Suppressor macrophage treated with lipopolysaccharide for 4 hours (primary cell): ENCODE results near the gene CNDP1.
"Not testable (repeated sequence)": the region's sequence is repeated elsewhere in the genome, so short reads cannot be mapped to it uniquely, and the experiment has no call there.

Experiments
- DNase-seq: peaks from one replicate; pipeline ENCODE4 v3.0.0-alpha.2; 2020

The CNDP1 gene

DNA sequence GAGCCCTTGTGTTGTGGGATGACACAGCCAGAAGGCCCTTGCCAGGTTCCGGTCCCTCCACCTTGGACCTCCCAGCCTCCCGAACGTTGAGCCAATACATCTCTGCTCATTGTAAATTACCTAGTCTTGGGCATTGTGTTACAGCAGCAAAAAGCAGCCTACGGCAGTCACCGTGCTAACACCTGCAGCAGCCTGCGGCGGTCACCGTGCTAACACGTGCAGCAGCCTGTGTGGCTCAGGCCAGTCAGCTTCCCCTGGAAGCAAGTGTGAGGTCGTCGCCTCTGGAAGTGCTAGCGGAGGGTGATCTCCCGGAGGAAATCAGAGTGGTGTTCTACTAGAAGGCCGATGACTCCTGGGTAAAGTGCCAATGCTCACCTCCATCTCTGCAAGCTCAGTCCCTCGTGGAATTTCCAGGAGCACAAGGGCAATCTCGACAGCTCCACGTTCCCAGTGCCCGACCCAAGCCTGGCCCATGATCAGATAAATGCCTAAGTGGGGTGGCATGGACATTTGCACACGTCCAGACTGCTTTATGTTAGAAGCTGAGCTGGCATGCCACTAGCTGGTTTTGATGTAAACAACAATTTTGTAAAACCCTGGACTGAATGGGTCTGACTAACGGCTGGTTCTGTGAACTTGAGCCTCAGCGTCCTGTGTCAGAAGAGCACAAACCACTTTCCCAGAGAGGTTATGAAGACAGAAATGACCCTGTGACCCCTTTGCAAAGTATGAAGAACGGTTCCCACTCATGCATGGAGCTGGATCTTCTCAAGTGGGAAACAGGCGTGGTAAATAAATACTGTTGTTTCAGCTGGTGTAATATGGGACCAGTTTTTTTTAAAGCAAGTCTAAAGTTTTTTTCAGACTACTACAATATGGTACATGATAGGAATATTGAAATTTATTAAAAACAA is 11.4 kb upstream of the CNDP1 start:
- DNase-seq, result no peak

DNA sequence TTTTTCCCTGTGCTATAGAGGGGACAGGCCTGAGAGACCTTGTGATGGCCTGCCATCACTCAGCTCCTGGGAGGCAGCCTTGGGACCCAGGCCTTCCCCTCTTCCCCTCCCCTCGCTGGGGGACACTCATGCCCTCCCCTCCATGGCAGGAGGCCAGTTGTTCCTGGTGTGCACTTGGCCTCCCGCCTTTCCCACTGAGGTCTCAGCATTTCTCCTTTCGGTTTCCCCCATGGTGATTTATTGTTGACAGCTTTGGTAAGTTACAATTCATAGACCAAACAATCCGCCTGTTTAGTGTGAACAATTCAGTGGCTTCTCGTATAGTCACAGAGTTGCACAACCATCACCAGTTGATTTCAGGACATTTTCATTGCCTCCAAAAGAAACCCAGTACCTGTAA is 10.2 kb upstream of the CNDP1 start:
- peak; percentile 62 for DNase-seq

- not testable (repeated sequence) for DNase-seq
These were observed 9.4 kb upstream of the CNDP1 start for GRCh38 chr18:74524915-74525314.

GRCh38 chr18:74525741-74526140 is 8.6 kb upstream of the CNDP1 start:
- no peak for DNase-seq

DNA sequence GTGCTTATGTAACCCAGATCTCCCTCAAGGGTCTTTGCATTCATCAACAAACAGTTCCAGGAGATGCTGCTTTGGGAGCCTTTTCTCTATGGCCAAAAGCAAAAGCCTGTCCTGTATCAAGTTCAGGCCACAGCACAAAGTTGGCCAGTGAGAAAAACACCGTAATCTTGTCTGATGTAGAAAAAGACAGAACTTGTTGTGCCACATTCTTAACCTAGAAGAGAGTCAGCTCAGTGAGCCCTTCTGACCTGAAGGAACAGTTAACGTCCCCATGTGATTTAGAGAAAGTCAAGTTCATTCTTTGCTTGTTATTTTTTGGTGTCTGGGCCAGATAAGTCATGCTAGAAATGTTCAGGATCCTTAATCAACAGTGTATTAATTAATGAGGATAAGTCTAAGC is 7.8 kb upstream of the CNDP1 start:
- DNase-seq, result no peak

GRCh38 chr18:74528478-74528877 is 5.8 kb upstream of the CNDP1 start:
- no peak for DNase-seq

DNA sequence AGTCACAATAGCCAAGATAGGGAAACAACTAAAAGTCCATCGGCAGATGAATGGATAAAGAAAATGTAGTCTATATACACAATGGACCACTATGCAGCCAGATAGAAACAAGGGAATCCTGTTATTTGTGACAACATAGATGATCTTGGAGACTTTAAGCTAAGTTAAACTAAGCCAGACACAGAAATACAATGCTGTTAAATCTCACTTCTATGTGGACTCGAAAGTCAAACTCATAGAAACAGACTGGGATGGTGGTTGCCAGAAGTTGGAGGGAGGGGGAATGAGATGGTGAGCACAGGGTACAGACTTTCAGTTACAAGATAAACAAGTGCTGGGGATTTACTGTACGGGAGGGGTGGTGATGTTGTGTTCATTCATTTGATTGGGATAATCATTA is 5.4 kb upstream of the CNDP1 start:
- DNase-seq, result no peak

GRCh38 chr18:74529378-74529777 is 4.9 kb upstream of the CNDP1 start:
- no peak for DNase-seq

DNA sequence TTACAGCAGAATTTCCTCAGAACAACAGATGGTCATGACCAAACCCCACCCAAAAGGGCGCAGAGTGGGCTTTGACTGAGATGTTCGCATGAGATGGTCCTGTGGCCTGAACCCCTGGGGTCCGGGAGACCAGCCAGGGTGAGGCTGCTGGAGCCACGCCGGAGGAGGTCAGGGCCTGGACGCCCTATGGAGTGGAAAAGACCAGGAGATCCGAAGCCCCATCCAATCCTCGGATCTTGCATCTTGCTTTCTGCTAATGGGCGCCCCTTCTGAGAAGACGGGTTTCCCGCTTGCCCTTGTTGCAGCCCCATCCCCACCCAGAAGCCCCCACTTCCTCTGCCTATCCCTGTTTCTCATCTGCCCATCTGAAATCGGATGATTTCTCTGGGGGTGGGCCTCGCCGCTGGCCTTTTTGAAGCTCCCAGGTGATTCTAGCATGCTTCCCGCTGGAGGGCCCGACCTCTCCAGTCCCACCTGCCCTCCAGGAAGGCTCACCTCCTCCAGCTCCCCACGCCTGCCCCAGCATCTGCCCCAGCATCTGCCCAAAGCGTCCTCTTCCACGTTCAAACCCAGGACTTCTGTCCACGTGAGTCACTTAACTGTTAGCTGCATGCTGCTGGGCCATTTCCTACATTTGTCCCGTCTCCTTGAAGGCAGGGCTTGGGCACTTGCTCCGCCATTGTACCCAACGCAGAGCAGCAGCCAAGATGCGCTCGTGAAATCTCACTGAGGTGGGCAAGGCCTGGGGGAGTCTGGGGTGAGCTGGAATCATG is 4.3 kb upstream of the CNDP1 start:
- DNase-seq, result no peak

DNA sequence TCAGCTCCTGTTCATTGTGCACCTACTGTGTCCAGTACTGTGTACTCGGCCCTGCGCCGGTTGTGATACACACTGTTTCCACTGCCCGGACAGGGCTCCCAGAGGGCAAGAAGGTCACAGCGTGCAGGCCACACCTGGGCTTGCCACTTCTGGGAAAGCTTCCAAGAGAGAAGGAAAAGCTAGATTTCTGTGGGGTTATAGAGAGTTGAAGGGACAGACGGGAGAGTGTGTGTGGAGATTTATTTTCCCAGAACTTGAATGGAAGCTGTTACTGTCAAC is 3.8 kb upstream of the CNDP1 start:
- DNase-seq, result no peak

DNA sequence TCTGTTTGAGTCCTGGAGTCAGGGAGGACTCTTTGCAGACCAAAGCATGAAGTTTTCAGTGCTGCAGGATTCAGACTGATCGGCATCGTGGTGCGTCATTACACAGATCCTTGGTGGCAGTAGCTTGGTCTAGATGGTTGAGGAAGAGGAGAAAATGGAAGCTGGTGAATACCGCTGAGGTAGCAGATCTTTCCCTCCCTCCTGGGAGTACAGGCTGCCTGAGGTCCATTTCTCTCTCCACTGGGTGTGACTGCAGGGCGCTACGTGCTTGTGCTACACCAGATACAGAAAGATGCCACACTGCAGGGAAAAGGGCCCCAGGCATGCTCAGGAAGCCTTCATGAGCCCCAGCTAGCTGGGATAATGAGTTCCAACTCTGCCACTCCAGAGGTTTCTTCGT is 3.3 kb upstream of the CNDP1 start:
- DNase-seq, result no peak

DNA sequence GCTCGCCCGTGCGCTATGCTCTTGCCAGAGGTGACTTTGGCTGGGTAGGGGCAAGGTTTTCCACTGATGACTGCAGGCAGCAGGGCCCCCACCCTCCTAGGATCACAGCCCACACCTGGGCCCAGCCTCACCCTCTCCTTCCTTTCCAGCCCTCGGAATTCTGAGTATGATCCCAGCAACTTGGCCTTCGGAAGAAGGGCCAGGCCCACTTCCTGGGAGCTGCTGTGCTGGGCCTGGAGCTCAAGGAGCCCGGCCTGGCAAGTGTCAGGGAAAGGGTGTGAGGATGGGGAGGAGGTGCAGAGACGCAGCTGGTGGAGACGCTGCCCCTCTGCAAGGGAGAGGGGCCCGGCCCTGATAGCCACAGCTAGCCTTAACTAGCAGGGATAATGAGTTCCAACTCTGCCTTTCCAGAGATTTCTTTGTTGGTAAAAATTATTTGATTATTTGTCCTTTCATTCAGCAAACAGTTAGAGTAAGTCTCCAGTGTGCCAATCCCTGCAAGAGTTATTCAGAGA is 1.7 kb upstream of the CNDP1 start:
- DNase-seq, result no peak

- DNase-seq, result no peak
These were observed 634 bp upstream of the CNDP1 start for GRCh38 chr18:74533666-74534065.

DNA sequence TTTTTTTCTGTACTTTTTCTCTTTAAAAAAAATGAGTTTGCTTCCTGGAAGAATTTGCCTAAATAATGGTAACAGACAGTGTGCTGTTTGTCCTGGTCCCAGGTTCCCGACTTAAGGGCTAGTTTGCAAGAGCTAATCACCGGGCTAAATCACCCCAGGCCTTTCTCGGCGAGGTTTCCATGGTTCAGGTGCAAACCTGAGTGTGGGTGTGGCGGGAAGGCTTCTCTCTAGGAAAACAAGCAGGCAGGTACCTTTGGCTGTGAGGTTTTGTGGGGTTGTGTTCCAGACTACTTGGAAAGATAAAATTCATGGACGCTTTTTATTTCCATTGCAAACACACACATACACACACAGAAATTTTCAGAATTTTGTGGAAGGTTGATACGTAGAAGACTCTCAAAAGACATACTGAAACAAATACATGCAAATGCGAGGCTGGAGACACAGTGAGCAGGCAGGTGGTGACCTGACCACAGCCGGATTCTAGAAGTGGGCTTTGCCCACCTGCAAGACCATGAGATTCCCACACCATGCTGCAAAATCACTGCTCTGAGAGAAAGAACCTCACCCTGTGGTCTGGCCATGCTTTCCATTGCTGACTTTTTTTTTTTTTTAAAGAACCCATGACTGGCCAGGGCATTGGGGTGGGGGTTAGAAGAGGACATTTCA is 815 bp downstream of the CNDP1 start:
- DNase-seq, result no peak

DNA sequence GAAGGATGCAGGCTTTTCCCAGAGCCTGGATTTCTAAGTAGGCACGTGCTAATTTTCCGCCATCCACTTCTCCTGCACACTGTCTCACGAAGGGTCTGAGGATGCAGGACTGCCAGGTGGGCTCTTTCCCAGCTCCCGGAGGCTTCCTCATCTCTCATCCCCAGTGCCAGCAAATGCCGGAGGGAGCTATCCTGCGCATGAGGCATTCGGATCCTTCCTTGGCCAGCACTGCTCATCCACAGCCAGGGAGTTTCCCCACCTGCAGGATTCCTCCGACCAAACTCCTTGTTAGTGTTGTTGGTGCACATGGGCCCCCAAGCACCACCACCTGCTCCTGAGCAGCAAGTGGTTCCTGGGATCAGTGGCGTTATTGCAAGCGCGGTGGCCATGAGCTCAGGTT is 5.0 kb downstream of the CNDP1 start:
- DNase-seq, result no peak

GRCh38 chr18:74540652-74541421 is 6.5 kb downstream of the CNDP1 start:
- no peak for DNase-seq

GRCh38 chr18:74541703-74542555 is 7.6 kb downstream of the CNDP1 start:
- no peak for DNase-seq

- no peak for DNase-seq
These were observed 10.6 kb downstream of the CNDP1 start for GRCh38 chr18:74544898-74545297.

DNA sequence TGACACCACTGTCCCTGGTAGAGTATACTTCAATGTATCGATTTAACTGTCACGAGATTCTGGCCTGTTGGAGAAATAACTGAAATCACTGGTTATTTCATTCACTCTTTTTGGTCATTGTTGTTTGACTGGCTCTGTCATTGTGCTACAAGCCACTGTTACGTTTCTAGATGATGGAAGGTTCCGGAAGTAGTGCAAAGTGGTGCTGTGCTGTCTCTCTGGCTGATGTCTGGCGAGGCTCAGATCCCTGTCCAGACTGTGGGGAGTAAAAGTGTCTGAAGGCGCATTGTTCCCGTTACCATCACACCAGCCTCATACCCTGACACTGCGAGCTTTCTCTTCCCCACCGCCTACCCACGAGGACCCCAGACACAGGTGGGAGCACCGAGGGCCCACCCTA is 11.7 kb downstream of the CNDP1 start:
- no peak for DNase-seq

GRCh38 chr18:74546751-74547530 is 12.6 kb downstream of the CNDP1 start:
- peak; percentile 25 for DNase-seq

DNA sequence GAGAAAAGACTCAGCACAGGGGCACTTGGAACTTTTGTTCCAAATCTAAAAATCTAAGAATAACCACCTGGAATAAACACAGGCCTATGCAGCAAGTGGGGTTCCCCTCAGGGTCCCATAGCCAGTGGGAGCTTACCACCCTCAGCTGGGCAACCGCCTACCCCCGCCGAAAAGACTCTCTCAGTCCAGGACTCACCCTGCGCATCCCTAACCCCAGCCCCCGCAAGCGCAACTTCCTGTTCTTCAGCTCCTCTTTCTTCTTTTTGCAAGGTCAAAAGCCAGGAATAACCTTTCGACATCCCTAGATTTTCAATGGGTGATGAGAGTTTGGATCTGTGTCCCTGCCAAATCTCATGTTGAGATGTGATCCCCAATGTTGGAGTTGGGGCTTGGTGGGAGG is 13.6 kb downstream of the CNDP1 start:
- no peak for DNase-seq
